Measurements from ENCODE around the gene TBC1D17.

The TBC1D17 gene

GRCh38 chr19:49889038-49889686 lies 11.7 kb downstream of the TBC1D17 start:
- Histone ChIP-seq H3K9me3 (ENCODE audit: control insufficient read depth, insufficient read depth, low read length) (no peaks in the 10 kb centered on the region), H3K4me3 (ENCODE audit: low read length) (no peak overlapping the region)

GRCh38 chr19:49889687-49890348 lies 12.3 kb downstream of the TBC1D17 start:
- Histone ChIP-seq H3K4me2 (ENCODE audit: low read length) (peak overlapping the region; percentile 94), H3K4me3 (ENCODE audit: low read length) (peak overlapping the region; percentile 75)
- peak; percentile 84 for TF ChIP-seq CTCF (IDR thresholded peaks at IDR 0.05; ENCODE audit: low read depth, low read length, poor library complexity, severe bottlenecking)
- TF ChIP-seq EZH2phosphoT487 (IDR thresholded peaks at IDR 0.05; ENCODE audit: borderline replicate concordance, low read length), result no peak

More at GRCh38 chr19:49889038-49889686, 11.7 kb downstream of the TBC1D17 start:
- TF ChIP-seq EZH2phosphoT487 (IDR thresholded peaks at IDR 0.05; ENCODE audit: borderline replicate concordance, low read length), result no peak
- H3K79me2 ChIP-seq (ENCODE audit: control insufficient read depth, low read length), result no peaks in the 10 kb centered on the region
- no peaks in the 10 kb centered on the region for H4K20me1 ChIP-seq (ENCODE audit: control insufficient read depth, insufficient read depth, low read depth, low read length)
- H3K36me3 ChIP-seq (ENCODE audit: control insufficient read depth, low read length), result no peaks in the 10 kb centered on the region
- no peak overlapping the region for H3K27ac ChIP-seq (ENCODE audit: low read depth, low read length)
- peaks cover 34% of the 10 kb centered on the region for H3K4me1 ChIP-seq (ENCODE audit: control insufficient read depth, low read length)
- peaks cover 37% of the 10 kb centered on the region for H3K27me3 ChIP-seq (ENCODE audit: control insufficient read depth, low read length)
- no peak overlapping the region for H3K4me2 ChIP-seq (ENCODE audit: low read length)
- H3F3A ChIP-seq (ENCODE audit: control insufficient read depth, insufficient read depth), result peaks cover 5% of the 10 kb centered on the region; the same call in 1 of the 2 replicates
- H3K9me2 ChIP-seq (replicated peaks; ENCODE audit: control insufficient read depth, low read length), result no peaks in the 10 kb centered on the region

GRCh38 chr19:49890349-49891311 lies 13.1 kb downstream of the TBC1D17 start:
- Histone ChIP-seq H3K4me1 (ENCODE audit: control insufficient read depth, low read length) (peaks cover 34% of the 10 kb centered on the region), H3K4me2 (ENCODE audit: low read length) (peak overlapping the region; percentile 94), H3K79me2 (ENCODE audit: control insufficient read depth, low read length) (no peaks in the 10 kb centered on the region), H3K9me2 (replicated peaks; ENCODE audit: control insufficient read depth, low read length) (no peaks in the 10 kb centered on the region), H3K4me3 (ENCODE audit: low read length) (peak overlapping the region; percentile 75), H3K9me3 (ENCODE audit: control insufficient read depth, insufficient read depth, low read length) (no peaks in the 10 kb centered on the region), H3K36me3 (ENCODE audit: control insufficient read depth, low read length) (no peaks in the 10 kb centered on the region), H4K20me1 (ENCODE audit: control insufficient read depth, insufficient read depth, low read depth, low read length) (no peaks in the 10 kb centered on the region), H3F3A (ENCODE audit: control insufficient read depth, insufficient read depth) (peaks cover 5% of the 10 kb centered on the region; the same call in 1 of the 2 replicates), H3K27me3 (ENCODE audit: control insufficient read depth, low read length) (peaks cover 51% of the 10 kb centered on the region), H3K27ac (ENCODE audit: low read depth, low read length) (no peak overlapping the region)
- TF ChIP-seq CTCF (IDR thresholded peaks at IDR 0.05; ENCODE audit: low read depth, low read length, poor library complexity, severe bottlenecking), result peak; percentile 49
- TF ChIP-seq EZH2phosphoT487 (IDR thresholded peaks at IDR 0.05; ENCODE audit: borderline replicate concordance, low read length), result no peak

More at GRCh38 chr19:49889687-49890348, 12.3 kb downstream of the TBC1D17 start:
- Histone ChIP-seq H3K9me3 (ENCODE audit: control insufficient read depth, insufficient read depth, low read length) (no peaks in the 10 kb centered on the region), H3F3A (ENCODE audit: control insufficient read depth, insufficient read depth) (peaks cover 5% of the 10 kb centered on the region; the same call in 1 of the 2 replicates), H3K27me3 (ENCODE audit: control insufficient read depth, low read length) (peaks cover 43% of the 10 kb centered on the region), H3K4me1 (ENCODE audit: control insufficient read depth, low read length) (peaks cover 34% of the 10 kb centered on the region), H3K79me2 (ENCODE audit: control insufficient read depth, low read length) (no peaks in the 10 kb centered on the region), H3K36me3 (ENCODE audit: control insufficient read depth, low read length) (no peaks in the 10 kb centered on the region), H3K9me2 (replicated peaks; ENCODE audit: control insufficient read depth, low read length) (no peaks in the 10 kb centered on the region), H3K27ac (ENCODE audit: low read depth, low read length) (no peak overlapping the region), H4K20me1 (ENCODE audit: control insufficient read depth, insufficient read depth, low read depth, low read length) (no peaks in the 10 kb centered on the region)
